HG02610 (cell line): ENCODE measurements around the gene PTTG1IP.

Experiments used
- ATAC-seq: cut with Tn5 transposase; IDR thresholded peaks from one replicate; pipeline ENCODE4 v1.9.1; 2021; ENCODE audit warnings: mild to moderate bottlenecking, moderate library complexity; ENCODE audit not compliant: unreplicated experiment

The PTTG1IP gene

GRCh38 chr21:44866780-44867179 is 6.7 kb downstream of the PTTG1IP start:
- no peak for ATAC-seq

DNA sequence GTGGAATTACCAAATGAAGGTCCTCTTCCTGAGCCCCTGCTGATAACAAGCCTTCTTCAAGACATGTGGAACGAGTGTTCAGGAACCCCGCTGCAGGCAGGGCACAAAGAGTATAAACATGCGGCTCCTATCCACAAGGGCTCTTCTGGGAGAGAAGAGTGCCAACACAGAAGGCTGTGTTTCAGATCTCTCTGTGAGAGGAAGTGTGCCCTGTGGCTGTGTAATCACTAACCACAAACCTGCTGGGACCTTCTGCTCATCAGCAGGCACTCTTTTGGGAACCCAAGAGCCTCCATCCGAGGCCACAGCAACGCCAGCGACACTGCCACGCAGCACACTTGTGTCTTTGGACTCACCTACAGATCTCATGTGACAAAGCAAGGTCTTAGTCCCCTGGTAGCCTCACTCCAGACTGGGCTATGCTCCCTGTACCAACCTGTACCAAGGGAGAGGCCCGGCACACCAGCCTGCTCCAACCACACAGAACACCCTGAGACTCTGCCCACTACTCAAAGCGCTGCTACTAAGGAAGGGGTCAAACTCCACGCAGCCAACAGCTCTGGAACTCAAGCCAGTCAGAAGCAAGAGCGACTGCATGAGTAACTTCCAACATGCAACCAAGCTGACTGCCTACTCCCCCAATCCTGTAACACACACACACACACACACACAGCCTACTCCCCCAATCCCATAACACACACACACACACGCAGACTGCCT is 7.8 kb downstream of the PTTG1IP start:
- ATAC-seq = no peak

DNA sequence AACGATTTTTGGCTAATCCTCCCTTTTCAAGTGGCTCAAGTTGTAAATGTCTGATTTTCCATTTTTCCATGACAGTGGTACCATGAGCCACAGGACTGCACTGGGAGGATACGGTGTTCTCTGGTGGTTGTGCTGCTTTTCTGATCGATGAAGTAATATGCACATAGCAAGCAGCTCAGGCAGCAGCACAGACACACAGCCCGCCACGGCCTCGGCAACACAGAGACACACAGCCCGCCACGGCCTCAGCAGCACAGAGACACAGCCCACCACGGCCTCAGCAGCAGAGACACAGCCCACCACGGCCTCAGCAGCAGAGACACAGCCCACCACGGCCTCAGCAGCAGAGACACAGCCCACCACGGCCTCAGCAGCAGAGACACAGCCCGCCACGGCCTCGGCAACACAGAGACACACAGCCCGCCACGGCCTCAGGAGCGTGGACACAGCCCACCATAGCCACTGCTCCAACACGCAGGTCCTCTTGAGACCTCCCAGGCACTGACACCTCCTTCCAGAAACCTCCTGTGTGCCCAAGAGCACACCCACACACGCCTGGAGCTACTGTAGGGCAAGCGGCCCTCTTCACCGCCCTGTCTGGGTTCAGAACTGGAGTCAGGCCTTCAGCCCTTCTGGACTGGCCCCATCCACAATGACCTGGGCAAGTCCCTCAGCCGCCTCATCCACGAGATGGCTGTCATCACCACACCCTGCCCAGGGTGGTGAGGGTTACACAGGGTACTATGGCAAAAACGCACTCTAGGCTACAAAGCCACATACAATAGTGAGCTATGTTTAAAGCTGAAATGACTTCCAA is 10.4 kb downstream of the PTTG1IP start:
- ATAC-seq = no peak

DNA sequence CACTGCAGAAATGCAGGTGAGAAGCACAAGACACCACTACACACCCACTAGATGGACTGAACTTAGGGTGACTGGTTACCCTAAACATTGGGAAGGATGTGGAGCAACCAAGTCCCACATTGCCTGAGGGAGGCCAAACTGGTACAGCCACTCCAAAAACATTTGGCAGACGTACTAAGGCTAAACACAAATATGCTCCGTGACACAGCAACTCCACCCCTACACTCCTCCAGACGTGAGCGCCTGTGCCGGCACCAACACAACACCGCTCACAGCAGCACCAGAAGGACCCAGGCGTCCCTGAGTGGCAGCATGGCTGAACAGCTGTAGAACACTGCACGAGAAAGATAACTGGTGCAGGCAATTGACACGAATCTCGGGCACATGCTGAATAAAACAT is 14.7 kb downstream of the PTTG1IP start:
- ATAC-seq = no peak

GRCh38 chr21:44858291-44858690 is 15.2 kb downstream of the PTTG1IP start:
- no peak for ATAC-seq

DNA sequence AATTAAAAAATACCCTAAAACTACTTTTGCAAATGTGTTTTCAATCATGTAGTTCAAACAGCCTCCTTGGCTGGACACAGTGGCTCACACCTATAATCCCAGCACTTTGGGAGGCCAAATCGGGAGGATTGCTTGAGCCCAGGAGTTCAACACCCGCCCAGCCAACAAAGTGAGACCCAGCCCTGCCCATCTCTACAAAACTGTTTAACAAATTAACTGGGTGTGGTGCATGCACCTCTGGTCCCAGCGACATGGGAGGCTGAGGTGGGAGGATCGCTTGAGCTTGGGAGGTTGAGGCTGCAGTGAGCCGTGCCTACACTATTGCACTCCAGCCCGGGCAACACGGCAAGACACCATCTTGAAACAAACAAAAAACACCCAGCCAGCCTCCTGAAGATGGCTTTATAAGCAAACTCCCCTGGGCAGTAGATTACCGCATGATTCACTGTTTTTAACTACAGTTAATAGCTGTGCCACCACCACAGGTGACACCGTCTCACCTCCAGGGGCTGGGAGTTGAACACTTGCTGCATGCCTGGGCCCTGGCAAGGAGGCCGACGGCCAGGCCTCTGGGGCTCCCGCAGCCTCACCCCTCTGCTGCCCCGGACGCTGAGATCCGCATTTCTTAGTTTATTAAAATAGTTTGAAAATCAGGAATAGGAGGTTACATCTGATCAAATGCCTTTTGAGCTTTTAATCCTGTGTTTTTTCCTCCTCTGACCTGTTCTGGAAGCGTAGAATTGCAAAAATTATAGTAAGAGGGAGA is 16.2 kb downstream of the PTTG1IP start:
- no peak for ATAC-seq

DNA sequence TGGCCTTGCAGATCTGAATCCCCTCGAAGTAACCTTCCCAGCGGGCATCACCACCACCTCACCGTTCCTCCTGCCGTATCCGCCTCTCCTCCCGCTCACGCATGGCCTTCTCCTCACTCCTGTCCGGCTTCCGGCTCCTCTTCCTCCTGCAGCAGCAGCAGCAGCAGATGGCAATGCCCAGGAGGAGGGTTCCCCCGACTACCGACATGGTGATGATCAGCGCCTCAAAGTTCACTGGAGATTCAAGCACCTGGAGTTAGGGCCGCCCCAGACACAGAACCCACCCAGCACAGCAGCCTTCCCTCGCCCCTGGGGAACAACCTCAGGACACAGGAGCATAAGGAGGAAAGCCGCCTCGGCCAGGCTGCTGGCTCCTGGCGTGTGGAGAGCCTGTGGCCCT is 17.4 kb downstream of the PTTG1IP start:
- no peak for ATAC-seq

GRCh38 chr21:44855572-44855971 is 17.9 kb downstream of the PTTG1IP start:
- no peak for ATAC-seq

DNA sequence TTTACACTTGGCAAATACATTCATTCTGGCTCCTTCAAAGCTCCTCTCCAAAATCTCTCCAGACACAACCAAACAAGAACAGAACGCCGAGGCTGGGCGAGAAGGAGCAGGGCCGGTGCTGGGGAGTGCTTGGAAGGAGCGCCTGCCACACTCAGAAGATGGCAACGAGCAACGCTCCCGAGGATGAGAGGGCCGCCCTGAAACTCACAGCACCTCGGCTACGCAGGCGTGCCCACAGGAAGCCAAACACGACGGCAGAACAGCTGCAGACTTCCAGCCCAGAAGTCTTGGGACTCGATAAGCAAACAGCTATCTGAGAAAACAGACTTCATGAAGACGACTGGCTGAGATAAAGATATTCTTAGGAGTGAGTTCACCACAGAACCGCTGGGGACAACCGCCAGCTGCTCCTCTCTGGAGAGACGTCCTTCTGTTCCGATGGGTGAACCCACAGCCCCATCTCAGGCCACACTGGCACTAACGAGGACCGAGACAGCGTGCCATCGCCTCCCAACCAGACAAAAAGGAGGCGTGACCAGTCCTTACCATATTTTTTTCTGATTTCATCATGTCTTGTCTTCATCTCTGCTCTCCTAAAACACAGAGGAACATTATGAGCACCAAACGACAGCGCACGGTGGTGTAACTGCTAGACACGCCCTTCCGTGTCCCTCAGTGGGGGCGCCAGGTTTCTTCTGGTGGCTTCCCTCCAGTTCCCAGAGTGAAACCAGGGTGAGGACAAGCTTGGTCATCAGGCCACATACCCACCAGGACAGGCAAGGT is 18.6 kb downstream of the PTTG1IP start:
- no peak for ATAC-seq

DNA sequence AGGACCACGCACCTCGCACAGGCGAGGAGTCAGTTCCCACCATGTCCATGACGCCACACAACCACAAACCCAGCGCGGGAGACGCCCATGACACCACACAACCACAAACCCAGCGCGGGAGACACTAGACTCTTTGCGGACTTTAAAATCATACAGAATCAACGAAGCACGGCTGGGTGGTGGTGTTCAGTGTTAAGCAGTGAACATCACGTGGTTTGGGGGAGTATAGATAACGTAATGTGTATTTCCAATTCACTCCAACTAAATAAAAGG is 19.2 kb downstream of the PTTG1IP start:
- no peak for ATAC-seq

GRCh38 chr21:44853601-44854390 is 19.7 kb downstream of the PTTG1IP start:
- no peak for ATAC-seq

- no peak for ATAC-seq
Observed at GRCh38 chr21:44850905-44851657, 22.4 kb downstream of the PTTG1IP start.

DNA sequence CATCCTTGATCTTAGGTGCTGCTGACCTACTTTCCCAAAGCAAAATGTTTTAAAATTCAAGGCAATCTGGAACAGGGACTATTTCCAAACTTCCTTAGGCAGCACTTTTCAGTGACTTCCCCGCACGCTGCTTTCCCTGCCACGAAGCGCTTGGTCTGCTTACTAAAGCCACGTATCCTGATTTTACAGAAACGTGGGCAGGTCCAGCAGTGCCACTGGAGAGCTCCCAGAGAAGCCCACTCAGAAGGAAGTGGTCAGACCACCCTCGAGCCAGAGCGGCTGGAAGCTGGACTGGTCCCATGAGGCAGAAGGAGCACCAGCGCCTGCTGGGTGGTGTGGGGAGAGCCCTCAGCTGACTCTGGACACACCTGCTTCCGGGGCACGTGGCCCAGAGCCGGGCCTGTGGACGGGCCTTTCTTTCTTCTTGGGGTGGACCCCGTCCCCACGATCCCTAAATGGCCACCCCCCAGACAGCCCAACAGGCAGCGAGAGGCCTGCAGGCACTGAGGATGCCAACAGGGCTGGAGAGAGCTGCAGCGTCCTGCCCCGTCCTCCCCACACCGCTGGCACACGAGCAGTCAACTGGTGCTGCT is 23.2 kb downstream of the PTTG1IP start:
- no peak for ATAC-seq

DNA sequence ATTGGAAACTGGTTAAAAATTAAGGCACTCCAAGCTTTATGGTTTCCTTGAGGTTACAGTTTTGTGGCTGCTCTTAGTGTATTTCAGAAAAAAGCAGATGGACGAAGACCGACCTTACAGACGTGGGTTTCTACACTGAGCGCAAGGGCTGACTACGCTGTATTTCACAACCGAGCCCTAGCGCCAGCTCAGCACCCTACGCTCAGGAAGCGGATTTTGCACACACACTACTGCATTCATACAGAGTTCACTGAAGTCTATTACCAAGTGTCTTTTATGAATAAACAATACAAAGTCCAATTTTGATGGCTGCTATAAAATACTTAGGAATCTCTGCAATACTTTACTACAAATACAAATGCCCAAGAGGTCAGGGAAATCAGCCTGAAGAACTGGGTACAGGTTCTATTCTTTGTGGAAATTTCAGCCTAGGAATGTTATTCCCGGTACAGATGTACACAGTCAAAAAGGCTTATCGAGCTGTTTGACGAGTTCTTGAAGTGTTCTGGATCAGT is 23.8 kb downstream of the PTTG1IP start:
- no peak for ATAC-seq

DNA sequence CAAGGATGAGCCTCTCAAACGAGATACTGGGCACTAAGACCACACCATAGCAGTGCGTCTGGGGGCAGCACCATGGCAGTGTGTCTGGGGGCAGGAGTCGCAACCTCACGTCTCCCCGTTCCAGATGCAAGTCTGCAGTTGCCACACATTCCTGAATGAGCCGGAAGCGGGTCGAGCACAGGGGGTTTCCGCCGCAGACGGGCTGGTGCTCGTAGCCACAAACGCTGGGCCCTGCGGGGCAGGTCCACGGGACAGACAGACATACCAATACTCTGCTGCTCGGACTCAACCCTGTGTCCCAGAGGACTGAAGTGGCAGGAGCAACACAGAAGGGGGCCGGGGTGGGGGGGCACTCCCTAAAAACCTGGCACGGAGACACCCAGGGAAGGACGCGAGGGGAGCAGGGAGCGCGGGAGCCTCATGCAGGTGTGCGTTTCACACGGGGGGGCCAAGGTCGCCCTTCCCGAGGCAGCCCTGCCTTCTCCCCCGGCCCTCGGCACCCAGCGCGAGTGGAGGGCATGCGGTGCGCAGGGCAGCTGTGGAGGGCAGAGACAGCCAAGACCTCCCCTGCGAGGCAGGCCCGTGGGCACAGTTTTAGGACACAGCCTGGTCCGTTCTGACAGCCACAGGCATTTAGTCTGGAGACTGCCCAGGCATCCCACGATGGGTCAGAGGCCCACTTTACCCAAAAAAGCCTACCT is 24.5 kb downstream of the PTTG1IP start:
- no peak for ATAC-seq

DNA sequence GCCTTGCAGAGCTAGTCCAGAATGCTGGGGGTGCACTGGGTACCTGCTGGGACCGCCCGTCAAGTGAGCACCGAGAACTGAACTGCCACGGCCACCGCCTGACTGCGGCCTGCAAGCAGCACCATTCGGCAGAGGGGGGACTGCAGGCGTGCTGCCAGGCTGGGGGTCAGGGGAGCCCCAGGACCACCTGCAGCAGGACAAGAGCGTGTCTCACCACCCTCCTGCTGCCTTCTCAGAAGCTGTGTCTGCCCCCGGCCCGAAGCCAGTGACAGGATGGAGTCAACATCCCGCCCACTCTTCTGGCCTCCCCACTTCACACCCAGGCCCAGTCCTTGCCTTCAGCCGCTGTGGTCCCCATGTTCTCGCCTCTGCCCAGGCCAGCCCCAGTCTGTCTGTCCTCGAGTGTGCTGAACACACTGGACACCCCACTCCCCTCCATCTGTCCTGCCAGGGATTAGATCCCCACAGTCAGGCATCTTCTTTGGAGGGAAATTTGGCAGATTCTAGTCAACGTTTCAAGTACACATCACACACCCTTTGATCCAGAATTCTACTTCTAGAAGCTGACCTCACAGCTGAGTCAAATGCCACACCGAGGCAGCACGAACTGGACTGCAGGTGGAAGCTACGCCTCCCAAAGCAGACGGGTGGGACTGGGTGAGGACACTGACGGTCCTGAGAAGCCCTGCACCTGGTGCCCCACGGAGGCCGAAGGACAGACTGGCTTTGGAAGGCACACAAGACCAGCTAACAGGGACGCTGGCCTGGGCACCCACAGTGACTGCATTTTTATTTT is 26.0 kb downstream of the PTTG1IP start:
- ATAC-seq = no peak

GRCh38 chr21:44846485-44847260 is 26.8 kb downstream of the PTTG1IP start:
- ATAC-seq = no peak
